ENCODE measurements around the gene EPC1.

- TF ChIP-seq EZH2 (IDR thresholded peaks at IDR 0.05) = no peak
- TF ChIP-seq CTCF (IDR thresholded peaks at IDR 0.05) = no peak
Measured at GRCh38 chr10:32371101-32371500, 24.1 kb upstream of the EPC1 start.

All from neural progenitor cell (in vitro differentiated cells).